OCI-LY1 (cell line): ENCODE measurements around the gene GPX8.

Experiments
- H2AFZ ChIP-seq: fragments of 200-600 bp; sonication (generic), shearing (Covaris generic); 2 replicates; pipeline ENCODE4 v1.6.0; 2014; ENCODE audit warnings: antibody characterized with exemption, mild to moderate bottlenecking, low read length
- H3F3A ChIP-seq: fragments of 200-600 bp; sonication (generic), shearing (Covaris generic); 2 replicates; pipeline ENCODE4 v1.6.0; 2014; ENCODE audit warnings: mild to moderate bottlenecking, antibody characterized with exemption, low read length, moderate library complexity; ENCODE audit not compliant: insufficient read depth
- H3K27ac ChIP-seq: fragments of 200-600 bp; sonication (generic); 2 replicates; pipeline ENCODE4 v1.5.1; 2014; ENCODE audit warnings: low read length, mixed run types, mild to moderate bottlenecking, low read depth; ENCODE audit not compliant: poor library complexity, severe bottlenecking
- H3K27me3 ChIP-seq: fragments of 200-600 bp; sonication (generic); 2 replicates; pipeline ENCODE4 v1.6.0; 2014; ENCODE audit warnings: antibody characterized with exemption, mild to moderate bottlenecking, low read length, moderate library complexity; ENCODE audit not compliant: insufficient read depth
- H3K36me3 ChIP-seq: fragments of 200-600 bp; sonication (generic); 2 replicates; pipeline ENCODE4 v1.6.1; 2014; ENCODE audit warnings: mild to moderate bottlenecking, antibody characterized with exemption, low read length, moderate library complexity, mixed read lengths; ENCODE audit not compliant: insufficient read depth
- H3K4me1 ChIP-seq: fragments of 200-600 bp; sonication (generic); 2 replicates; pipeline ENCODE4 v1.5.1; 2014; ENCODE audit warnings: mild to moderate bottlenecking, low read length, moderate library complexity; ENCODE audit not compliant: insufficient read depth, severe bottlenecking
- H3K4me2 ChIP-seq: fragments of 200-600 bp; sonication (generic), shearing (Covaris generic); 2 replicates; pipeline ENCODE4 v1.6.1; 2014; ENCODE audit warnings: low read length
- H3K4me3 ChIP-seq: fragments of 200-600 bp; sonication (generic); 2 replicates; pipeline ENCODE4 v1.5.1; 2014; ENCODE audit warnings: low read length, low read depth, mild to moderate bottlenecking, mixed read lengths; ENCODE audit not compliant: poor library complexity, severe bottlenecking
- H3K79me2 ChIP-seq: fragments of 200-600 bp; shearing (Covaris generic); 2 replicates; pipeline ENCODE4 v1.6.1; 2016; ENCODE audit warnings: mixed run types, low read length, mixed read lengths; ENCODE audit not compliant: insufficient read depth
- H3K9ac ChIP-seq: fragments of 200-600 bp; sonication (generic), shearing (Covaris generic); 2 replicates; pipeline ENCODE4 v1.6.1; 2014; ENCODE audit warnings: mild to moderate bottlenecking, low read length, mixed read lengths
- H3K9me2 ChIP-seq: fragments of 200-600 bp; sonication (generic), shearing (Covaris generic); 2 replicates; pipeline ENCODE4 v1.6.1; 2014; ENCODE audit warnings: low read depth, mild to moderate bottlenecking, low read length, mixed read lengths
- H3K9me3 ChIP-seq: fragments of 200-600 bp; shearing (Covaris generic); 2 replicates; pipeline ENCODE4 v1.6.1; 2014; ENCODE audit warnings: low read length, mixed read lengths
- H4K20me1 ChIP-seq: fragments of 200-600 bp; sonication (generic), shearing (Covaris generic); 2 replicates; pipeline ENCODE4 v1.6.0; 2016; ENCODE audit warnings: mild to moderate bottlenecking, low read length; ENCODE audit not compliant: insufficient read depth
- EZH2 ChIP-seq: fragments of 200-600 bp; sonication (generic), shearing (Covaris generic); IDR thresholded peaks from 2 replicates; pipeline ENCODE4 v1.8.0; 2017; ENCODE audit warnings: borderline replicate concordance, mixed run types, mild to moderate bottlenecking, antibody characterized with exemption, low read length, moderate library complexity, mixed read lengths
- TF ChIP-seq, protein P1 (sequence below): fragments of 200-600 bp; sonication (generic), shearing (Covaris generic); IDR thresholded peaks from 2 replicates; pipeline ENCODE4 v1.5.1; 2017; ENCODE audit warnings: mild to moderate bottlenecking, antibody characterized with exemption, low read length, moderate library complexity, mixed read lengths

The GPX8 gene

DNA sequence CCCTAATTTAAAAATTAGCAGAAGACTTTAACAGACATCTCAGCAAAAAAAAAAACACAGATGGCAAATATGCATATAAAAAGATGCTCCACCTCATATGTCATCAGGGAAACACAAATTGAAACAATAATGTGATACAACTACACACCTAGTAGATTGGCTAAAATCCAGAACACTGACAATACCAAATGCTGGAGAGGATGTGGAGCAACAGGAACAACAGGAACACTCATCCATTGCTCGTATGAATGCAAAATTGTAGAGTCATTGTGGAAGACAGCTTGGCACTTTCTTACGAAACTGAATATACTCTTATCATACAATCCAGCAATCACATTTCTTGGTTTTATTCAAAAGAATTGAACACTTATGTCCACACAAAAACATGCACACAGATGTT lies 45.0 kb downstream of the GPX8 start:
- H3K27ac ChIP-seq, result no peak overlapping the region
- no peak for TF ChIP-seq EZH2
- no peaks in the 10 kb centered on the region for H4K20me1 ChIP-seq
- no peak overlapping the region for H2AFZ ChIP-seq
- H3K27me3 ChIP-seq, result no peaks in the 10 kb centered on the region
- H3K4me2 ChIP-seq, result no peak overlapping the region
- H3K9me2 ChIP-seq, result no peaks in the 10 kb centered on the region
- no peaks in the 10 kb centered on the region for H3K9me3 ChIP-seq
- H3K4me3 ChIP-seq, result no peak overlapping the region
- no peaks in the 10 kb centered on the region for H3K4me1 ChIP-seq
- H3K36me3 ChIP-seq, result no peaks in the 10 kb centered on the region
- H3K9ac ChIP-seq, result no peak overlapping the region
- no peaks in the 10 kb centered on the region for H3K79me2 ChIP-seq
- H3F3A ChIP-seq, result no peaks in the 10 kb centered on the region

DNA sequence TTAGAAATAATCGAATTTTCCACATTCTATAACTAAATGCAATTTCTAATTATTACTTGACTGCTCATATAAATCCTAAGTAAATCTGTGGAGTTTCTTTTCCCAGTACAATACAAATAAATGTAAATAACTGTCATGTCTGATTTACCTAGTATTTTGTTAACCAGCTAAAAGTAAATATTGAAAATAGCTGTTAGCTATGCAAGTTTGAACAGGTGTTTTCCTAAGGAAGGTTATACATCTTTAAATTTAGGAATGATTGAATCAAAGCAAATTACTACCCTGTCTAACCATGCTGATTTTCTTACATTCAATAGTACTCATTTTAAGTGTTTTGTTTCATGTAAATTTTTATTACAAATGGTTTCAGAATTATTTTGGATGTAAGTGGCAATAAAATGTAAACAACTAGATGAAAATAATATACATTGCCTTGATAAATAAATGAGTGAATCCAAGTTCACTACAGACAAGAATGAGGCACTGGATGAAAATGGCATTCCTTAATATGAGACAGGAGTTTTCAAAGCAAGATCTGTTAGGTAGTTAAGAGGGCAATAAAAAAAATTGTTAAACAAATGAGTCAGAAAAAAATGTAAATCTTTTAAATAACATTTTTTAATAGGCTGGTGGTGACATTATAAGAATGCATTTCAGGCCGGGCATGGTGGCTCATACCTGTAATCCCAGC lies 51.4 kb downstream of the GPX8 start:
- no peaks in the 10 kb centered on the region for H3K9me2 ChIP-seq
- no peak overlapping the region for H3K4me3 ChIP-seq
- H3F3A ChIP-seq, result no peaks in the 10 kb centered on the region
- no peaks in the 10 kb centered on the region for H3K9me3 ChIP-seq
- H3K27me3 ChIP-seq, result no peaks in the 10 kb centered on the region
- H3K27ac ChIP-seq, result no peak overlapping the region
- TF ChIP-seq, protein P1, sequence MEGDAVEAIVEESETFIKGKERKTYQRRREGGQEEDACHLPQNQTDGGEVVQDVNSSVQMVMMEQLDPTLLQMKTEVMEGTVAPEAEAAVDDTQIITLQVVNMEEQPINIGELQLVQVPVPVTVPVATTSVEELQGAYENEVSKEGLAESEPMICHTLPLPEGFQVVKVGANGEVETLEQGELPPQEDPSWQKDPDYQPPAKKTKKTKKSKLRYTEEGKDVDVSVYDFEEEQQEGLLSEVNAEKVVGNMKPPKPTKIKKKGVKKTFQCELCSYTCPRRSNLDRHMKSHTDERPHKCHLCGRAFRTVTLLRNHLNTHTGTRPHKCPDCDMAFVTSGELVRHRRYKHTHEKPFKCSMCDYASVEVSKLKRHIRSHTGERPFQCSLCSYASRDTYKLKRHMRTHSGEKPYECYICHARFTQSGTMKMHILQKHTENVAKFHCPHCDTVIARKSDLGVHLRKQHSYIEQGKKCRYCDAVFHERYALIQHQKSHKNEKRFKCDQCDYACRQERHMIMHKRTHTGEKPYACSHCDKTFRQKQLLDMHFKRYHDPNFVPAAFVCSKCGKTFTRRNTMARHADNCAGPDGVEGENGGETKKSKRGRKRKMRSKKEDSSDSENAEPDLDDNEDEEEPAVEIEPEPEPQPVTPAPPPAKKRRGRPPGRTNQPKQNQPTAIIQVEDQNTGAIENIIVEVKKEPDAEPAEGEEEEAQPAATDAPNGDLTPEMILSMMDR, result no peak
- no peak for TF ChIP-seq EZH2
- no peaks in the 10 kb centered on the region for H3K79me2 ChIP-seq
- no peaks in the 10 kb centered on the region for H4K20me1 ChIP-seq
- no peak overlapping the region for H3K4me2 ChIP-seq
- H2AFZ ChIP-seq, result no peak overlapping the region
- no peaks in the 10 kb centered on the region for H3K4me1 ChIP-seq
- no peak overlapping the region for H3K9ac ChIP-seq
- no peaks in the 10 kb centered on the region for H3K36me3 ChIP-seq
